ENCODE data around the gene CA14.
A peak's percentile ranks its signal among the peaks of the same experiment; 100 is the strongest.

Gene CA14

GRCh38 chr1:150281758-150282557 is 24.4 kb downstream of the CA14 start, which contains the start of gene CIART:
TSS of gene CIART (plus strand) at chr1:150282554. CDS start at chr1:150283268, 714 bp downstream.
- H2AFZ ChIP-seq (ENCODE audit: low read depth, low read length, severe bottlenecking): peak within 1 kb of the TSS; percentile 96
- H3K4me3 ChIP-seq (ENCODE audit: insufficient read depth, low read length, poor library complexity, severe bottlenecking): no peak within 1 kb of the TSS
- H3K9me2 ChIP-seq (replicated peaks; ENCODE audit: insufficient read depth, low read length): no peaks in the 10 kb centered on the region
- H4K20me1 ChIP-seq (ENCODE audit: low read depth, low read length): no peaks in the 10 kb centered on the region
- H3K9me3 ChIP-seq (ENCODE audit: insufficient read depth, low read length): no peaks in the 10 kb centered on the region
- H3K36me3 ChIP-seq (ENCODE audit: low read length): no peaks in the 10 kb centered on the region
- peak within 1 kb of the TSS; percentile 51 for H3K4me2 ChIP-seq (ENCODE audit: low read depth, low read length, poor library complexity, severe bottlenecking)
- no peaks in the 10 kb centered on the region for H3F3A ChIP-seq (ENCODE audit: insufficient read depth)
- peak within 1 kb of the TSS; percentile 38; the same call in 1 of the 2 replicates for H3K9ac ChIP-seq (ENCODE audit: low read length)
- no peaks in the 10 kb centered on the region for H3K27me3 ChIP-seq (ENCODE audit: low read length)
- H3K27ac ChIP-seq (ENCODE audit: low read depth, low read length): no peak within 1 kb of the TSS
- no peaks in the 10 kb centered on the region for H3K79me2 ChIP-seq (ENCODE audit: insufficient read depth, low read length)
- no peak for TF ChIP-seq CTCF (IDR thresholded peaks at IDR 0.05; ENCODE audit: insufficient read depth, low read length, poor library complexity, severe bottlenecking)
- no peak for TF ChIP-seq EZH2phosphoT487 (conservative IDR thresholded peaks at IDR 0.05; ENCODE audit: low read length)

GRCh38 chr1:150282558-150282958 is 25.0 kb downstream of the CA14 start:
- no peak for TF ChIP-seq EZH2phosphoT487 (conservative IDR thresholded peaks at IDR 0.05; ENCODE audit: low read length)
- TF ChIP-seq CTCF (IDR thresholded peaks at IDR 0.05; ENCODE audit: insufficient read depth, low read length, poor library complexity, severe bottlenecking): no peak
- no peaks in the 10 kb centered on the region for H3F3A ChIP-seq (ENCODE audit: insufficient read depth)
- H3K9me2 ChIP-seq (replicated peaks; ENCODE audit: insufficient read depth, low read length): no peaks in the 10 kb centered on the region
- H2AFZ ChIP-seq (ENCODE audit: low read depth, low read length, severe bottlenecking): peak overlapping the region; percentile 96
- H3K9ac ChIP-seq (ENCODE audit: low read length): no peak overlapping the region
- H3K36me3 ChIP-seq (ENCODE audit: low read length): no peaks in the 10 kb centered on the region
- H4K20me1 ChIP-seq (ENCODE audit: low read depth, low read length): no peaks in the 10 kb centered on the region
- no peak overlapping the region for H3K4me3 ChIP-seq (ENCODE audit: insufficient read depth, low read length, poor library complexity, severe bottlenecking)
- H3K27me3 ChIP-seq (ENCODE audit: low read length): no peaks in the 10 kb centered on the region
- H3K27ac ChIP-seq (ENCODE audit: low read depth, low read length): no peak overlapping the region
- H3K9me3 ChIP-seq (ENCODE audit: insufficient read depth, low read length): no peaks in the 10 kb centered on the region
- no peaks in the 10 kb centered on the region for H3K79me2 ChIP-seq (ENCODE audit: insufficient read depth, low read length)
- H3K4me2 ChIP-seq (ENCODE audit: low read depth, low read length, poor library complexity, severe bottlenecking): no peak overlapping the region

- Histone ChIP-seq H3K79me2 (ENCODE audit: insufficient read depth, low read length) (no peaks in the 10 kb centered on the region), H3K9me3 (ENCODE audit: insufficient read depth, low read length) (no peaks in the 10 kb centered on the region), H3K4me2 (ENCODE audit: low read depth, low read length, poor library complexity, severe bottlenecking) (no peak overlapping the region), H3K27me3 (ENCODE audit: low read length) (no peaks in the 10 kb centered on the region), H3F3A (ENCODE audit: insufficient read depth) (no peaks in the 10 kb centered on the region), H4K20me1 (ENCODE audit: low read depth, low read length) (no peaks in the 10 kb centered on the region), H3K9me2 (replicated peaks; ENCODE audit: insufficient read depth, low read length) (no peaks in the 10 kb centered on the region), H3K4me3 (ENCODE audit: insufficient read depth, low read length, poor library complexity, severe bottlenecking) (no peak overlapping the region), H3K27ac (ENCODE audit: low read depth, low read length) (no peak overlapping the region), H2AFZ (ENCODE audit: low read depth, low read length, severe bottlenecking) (no peak overlapping the region), H3K36me3 (ENCODE audit: low read length) (no peaks in the 10 kb centered on the region), H3K9ac (ENCODE audit: low read length) (no peak overlapping the region)
- no peak for TF ChIP-seq CTCF (IDR thresholded peaks at IDR 0.05; ENCODE audit: insufficient read depth, low read length, poor library complexity, severe bottlenecking)
- no peak for TF ChIP-seq EZH2phosphoT487 (conservative IDR thresholded peaks at IDR 0.05; ENCODE audit: low read length)
These were observed 25.7 kb downstream of the CA14 start for GRCh38 chr1:150283260-150283659.

All from SU-DHL-6 (cell line).